GM18502 (cell line): Measurements from ENCODE around the gene ST6GALNAC1.
"Not testable (repeated sequence)": the region's sequence is repeated elsewhere in the genome, so short reads cannot be mapped to it uniquely, and the experiment has no call there.

Experiments
- ATAC-seq: cut with Tn5 transposase; IDR thresholded peaks from one replicate; pipeline ENCODE4 v1.9.1; 2021; ENCODE audit warnings: mild to moderate bottlenecking; ENCODE audit not compliant: unreplicated experiment, poor library complexity

Gene ST6GALNAC1

DNA sequence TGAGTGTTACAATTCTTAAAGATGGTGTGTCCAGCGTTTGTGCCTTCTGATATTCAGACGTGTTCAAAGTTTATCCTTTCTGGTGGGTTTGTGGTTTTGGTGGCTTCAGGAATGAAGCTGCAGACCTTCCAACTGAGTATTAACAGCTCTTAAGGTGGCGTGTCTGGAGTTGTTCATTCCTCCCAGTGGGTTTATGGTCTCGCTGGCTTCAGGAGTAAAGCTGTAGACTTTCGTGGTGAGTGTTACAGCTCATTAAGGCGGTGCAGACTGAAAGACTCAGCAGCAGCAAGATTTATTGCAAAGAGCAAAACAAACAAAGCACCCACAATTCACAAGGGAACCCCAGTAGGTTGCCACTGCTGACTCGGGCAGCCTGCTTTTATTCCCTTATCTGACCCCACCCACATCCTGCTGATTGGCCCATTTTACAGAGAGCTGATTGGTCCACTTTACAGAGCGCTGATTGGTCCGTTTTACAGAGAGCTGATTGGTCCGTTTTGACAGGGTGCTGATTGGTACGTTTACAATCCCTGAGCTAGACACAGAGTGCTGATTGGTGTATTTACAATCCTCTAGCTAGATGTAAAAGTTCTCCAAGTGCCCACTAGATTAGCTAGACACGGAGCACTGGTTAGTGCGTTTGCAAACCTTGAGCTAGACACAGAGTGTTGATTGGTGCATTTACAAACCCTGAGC lies 29.3 kb downstream of the ST6GALNAC1 start:
- not testable (repeated sequence) for ATAC-seq

DNA sequence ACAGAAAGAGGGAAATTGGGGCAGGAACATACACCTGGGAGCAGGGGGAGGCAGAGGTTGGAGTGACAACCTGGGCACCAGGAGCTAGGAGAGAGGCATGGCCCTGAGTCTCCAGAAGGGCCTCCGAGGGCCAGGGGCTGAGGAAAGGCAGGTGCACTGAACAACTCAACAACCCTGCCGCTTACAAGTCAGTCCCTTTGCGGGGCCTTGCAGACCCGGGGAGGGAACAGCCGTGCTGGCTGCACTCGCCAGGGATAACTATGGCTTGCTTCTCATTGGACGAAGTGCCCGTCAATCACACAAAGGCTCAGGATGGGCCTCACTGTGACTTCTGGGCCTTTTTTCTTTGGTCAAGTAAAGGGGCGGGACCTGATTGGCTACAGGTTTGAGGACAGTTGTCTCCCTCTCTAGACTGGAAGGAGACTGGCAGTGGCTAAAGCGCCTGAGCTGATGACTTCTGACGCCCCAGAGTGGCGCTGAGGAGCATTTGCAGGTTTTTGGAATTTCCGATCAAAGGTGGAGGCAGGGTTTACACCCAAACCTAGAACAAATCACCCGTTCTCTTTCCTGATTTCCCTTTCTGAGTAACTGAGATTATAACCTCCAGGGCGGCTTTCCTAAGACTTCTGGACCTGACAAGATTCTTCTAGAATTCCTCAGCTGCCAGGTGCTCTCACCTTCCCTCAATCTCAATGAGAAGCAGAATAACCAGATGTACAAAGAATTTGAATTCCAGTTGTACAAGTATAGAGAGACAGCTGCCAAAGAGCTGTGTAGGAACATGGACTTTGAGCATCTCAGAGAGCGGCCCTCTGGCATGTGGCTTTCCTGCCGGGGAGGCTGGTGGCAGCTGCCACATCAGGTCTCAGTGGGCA lies 30.3 kb downstream of the ST6GALNAC1 start:
- ATAC-seq, result no peak

DNA sequence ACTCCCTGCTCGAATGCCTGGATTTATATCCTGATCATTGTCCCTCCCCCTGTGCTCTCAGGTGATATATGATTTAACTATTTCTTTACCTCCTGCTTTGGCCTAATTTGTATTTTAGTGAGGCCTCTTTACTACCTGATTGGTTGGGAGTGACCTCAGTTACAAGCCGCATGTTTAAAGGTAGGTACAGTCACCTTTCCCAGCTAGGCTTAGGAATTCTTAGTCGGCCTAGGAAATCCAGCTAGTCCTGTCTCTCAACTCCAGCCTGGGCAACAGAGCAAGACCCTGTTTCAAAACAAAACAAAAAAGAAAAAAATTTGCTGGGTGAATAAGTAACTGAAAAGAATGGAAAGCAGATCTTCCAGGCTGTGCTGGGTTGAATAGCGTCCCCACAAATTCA lies 31.1 kb downstream of the ST6GALNAC1 start:
- no peak for ATAC-seq

DNA sequence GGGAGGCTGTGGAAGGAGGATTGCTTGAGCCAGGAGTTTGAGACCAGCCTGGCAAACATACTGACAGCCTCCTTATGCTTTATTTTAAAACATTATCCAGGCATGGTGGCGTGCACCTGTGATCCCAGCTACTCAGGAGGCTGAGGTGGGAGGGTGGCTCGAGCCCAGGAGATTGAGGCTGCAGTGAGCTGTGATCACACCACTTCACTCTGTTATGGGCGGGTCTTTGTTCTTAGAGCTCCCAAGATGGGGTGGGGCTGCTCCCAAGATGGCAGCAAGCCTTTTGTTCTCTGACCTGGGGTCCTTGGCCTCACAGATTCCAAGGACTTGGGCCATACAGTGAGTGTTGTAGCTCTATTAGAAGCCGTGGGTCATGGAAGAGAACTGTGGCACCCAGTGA lies 31.8 kb downstream of the ST6GALNAC1 start:
- no peak for ATAC-seq

DNA sequence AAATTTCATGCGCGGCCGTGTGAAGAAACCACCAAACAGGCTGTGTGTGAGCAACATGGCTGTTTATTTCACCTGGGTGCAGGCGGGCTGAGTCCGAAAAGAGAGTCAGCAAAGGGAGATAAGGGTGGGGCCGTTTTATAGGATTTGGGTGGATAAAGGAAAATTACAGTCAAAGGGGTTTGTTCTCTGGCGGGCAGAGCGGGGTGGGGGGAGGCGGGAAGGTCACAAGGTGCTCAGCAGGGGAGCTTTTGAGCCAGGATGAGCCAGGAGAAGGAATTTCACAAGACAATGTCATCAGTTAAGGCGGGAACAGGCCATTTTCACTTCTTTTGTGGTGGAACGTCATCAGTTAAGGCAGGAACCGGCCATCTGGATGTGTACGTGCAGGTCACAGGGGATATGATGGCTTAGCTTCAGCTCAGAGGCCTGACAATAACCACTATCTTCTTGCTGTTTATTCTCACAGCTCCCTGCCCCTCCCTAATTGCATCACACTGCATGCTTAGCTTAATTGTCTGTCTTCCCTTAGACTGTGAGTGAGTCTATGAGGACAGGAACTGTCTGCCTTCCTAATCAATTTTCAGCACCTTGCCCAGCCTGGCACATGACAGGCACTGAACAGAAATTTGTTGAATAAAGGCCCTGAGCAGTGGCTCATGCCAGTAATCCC lies 32.3 kb downstream of the ST6GALNAC1 start:
- not testable (repeated sequence) for ATAC-seq

DNA sequence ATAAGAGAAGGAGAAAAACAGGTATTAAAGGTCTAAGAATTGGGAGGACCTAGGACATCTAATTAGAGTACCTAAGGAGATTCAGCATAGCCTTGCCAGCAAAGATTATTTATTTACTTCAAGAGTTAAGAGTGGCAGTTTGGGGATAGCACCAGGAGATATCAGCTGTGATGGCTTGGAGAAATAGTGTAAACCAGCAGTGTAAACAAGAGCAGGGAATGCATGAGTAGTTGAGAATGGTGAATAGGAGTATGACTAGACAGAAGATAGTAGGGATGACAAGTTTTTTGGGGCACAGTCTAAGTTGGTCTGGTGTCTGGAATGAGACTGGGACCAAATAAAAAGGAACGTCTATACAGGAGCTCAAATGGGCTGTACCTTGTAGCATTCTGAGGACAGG lies 36.9 kb downstream of the ST6GALNAC1 start:
- ATAC-seq, result not testable (repeated sequence)

DNA sequence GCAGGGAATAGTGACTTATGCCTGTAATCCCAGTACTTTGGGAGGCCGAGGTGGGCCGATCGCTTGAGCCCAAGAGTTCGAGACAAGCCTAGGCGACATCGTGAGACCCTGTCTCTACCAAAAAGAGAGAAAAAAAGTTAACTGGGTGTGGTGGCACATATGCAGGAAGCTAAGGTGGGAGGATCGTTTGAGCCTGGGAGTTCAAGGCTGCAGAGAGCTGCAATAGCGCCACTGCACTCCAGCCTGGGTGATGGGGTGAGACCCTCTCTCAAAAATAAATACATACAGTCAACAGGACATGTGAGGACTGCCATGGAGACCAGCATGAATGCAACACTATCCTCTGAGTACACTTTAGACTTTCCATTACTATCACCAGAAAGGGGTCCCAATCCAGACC lies 42.5 kb downstream of the ST6GALNAC1 start:
- no peak for ATAC-seq

DNA sequence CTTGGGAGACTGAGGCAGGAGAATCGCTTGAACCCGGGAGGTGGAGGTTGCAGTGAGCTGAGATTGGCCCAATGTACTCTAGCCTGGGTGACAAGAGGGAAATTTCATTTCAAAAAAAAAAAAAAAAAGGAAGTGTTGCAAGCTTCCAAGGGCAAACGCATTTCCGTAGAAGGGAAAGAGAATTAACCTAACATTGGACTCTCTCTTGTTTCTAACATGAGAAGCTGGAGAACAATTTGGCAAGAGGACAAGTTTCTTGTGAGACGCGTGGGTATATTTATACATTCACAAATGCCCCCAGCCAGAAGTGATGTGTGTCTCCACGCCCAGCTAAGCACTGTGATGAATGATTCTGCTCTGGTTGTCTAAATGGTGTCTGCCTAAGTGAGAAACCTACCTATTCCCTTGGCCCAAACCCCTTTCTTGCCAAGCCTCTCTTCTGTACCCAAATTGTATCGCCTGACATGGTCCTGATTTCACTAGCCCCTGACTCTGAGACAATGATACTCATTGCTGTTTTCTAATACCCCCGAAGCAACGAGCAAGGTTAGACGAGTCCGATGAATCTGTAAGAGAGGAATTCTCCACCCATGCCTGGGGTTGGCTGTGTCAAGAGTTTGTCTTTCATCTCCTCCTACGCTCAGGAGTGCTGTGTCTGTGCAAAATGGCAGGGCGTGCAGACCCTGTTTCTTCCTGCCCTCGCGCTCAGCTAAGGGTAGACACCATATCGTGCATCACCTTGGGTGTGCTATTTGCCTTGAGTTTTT lies 43.7 kb downstream of the ST6GALNAC1 start:
- ATAC-seq, result no peak

DNA sequence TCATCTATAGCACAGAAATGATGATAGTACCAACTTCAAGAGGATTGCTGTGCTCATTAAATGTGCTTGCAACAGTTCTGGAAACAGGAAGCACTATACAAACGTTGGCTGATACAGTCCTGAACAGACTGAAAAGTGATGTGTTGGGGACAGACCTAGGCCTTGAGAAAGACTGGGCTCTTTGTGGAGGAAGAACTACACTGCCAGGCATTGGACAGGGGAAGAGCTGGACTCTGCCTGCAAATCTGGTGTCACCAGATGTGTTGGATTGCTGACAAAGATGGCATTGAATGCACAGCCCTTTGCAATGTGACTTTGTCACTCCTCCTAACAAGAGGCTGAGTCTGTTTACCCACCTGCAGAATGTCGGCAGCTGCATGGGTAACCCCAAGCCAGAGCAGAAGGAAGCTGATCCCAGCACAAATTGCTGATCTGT lies 45.5 kb downstream of the ST6GALNAC1 start:
- ATAC-seq, result no peak

DNA sequence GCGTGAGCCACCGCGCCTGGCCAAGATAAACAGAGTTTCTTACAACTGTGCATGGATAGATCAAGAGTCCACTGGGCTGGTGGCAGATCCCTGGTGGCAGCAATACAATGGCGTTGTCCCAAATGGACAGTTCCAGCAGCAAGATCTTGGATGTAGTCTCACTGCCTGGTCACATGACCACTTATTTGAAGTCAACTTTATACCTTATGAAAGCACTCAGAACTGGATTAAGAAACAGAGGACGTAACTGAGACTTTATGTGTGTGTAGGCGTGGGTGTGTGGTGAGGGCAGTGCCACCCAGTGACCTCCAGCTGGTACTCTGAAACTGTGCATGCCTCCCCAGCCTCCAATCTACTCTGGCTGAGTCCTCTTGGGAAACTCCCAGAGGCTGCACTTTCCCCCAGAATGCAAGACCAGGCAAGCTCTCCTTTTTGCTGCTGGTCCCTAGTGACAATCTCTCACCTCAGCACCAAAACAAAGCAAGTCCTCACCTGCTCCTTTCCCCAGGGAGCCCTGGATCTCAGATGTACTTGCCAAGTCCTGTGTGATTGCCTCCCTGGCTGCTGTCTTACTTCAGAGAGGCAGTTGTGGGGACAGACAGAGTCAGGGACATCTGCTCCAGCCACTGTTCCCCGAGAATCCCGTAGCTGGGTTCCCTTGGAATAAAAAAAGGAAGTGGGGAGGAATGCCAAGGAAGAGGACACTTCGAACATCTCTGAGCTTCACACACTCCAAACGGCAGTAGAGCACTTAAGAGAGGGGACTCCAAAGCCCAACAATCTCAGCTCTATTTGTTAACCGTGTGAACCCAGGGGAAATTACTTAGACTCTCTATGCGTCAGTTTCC lies 46.2 kb downstream of the ST6GALNAC1 start:
- no peak for ATAC-seq

DNA sequence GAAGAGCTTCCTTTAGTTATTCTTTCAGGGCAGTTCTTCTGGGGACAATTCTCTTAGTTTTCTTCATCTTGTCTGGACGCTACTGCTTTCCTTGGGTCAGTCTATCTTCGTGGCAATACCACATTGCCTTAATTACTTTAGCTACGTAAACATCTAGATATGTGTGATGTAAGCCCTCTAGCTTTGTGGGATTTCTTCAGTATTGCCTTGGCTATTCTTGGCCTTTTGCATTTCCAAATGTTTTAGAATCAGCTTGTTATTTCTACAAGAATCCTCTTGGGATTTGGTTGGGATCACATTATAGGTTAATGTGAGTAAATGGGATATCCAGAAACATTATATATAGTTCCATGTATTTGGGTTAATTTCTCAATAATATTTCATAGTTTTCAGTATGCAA lies 48.9 kb downstream of the ST6GALNAC1 start:
- no peak for ATAC-seq

DNA sequence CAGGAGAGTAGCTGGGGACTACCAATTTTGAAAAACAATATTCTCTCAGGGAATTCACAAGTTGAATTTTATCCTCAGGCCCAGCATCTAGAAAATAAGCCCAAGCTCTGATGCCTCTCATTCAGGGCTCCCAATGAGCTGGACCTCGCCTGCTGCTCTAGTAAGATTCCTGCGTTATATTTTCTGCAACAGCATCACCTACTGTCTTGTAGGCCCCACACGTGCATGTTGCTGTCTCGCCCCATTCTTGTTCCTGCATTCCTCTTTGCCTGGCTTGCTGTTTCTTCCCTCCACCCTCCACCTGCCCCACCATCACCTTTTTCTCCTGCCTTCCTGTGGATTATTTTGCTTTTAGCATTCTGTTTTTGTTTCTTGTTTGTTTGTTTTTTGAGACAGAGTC lies 49.6 kb downstream of the ST6GALNAC1 start:
- no peak for ATAC-seq

DNA sequence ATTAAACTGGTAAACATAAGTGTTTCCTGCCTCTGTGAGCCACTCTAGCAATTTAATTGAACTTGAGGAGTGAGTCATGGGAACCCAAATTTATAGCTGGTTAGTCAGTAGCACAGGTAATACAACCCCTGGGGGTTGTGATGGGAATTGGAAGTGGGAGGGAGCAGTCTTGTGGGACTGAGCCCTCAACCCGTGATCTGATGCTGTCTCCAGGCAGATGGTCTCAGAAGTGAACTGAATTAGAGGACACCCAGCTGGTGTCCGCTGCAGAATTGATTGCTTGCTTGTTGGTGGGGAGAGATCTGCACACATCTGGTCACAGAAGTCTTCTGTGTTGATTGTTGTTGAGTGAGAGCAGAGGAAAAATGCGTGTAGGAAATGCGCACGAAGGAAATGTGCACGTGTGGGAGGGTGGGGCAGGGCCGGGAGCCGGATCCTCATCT lies 50.2 kb downstream of the ST6GALNAC1 start:
- no peak for ATAC-seq

DNA sequence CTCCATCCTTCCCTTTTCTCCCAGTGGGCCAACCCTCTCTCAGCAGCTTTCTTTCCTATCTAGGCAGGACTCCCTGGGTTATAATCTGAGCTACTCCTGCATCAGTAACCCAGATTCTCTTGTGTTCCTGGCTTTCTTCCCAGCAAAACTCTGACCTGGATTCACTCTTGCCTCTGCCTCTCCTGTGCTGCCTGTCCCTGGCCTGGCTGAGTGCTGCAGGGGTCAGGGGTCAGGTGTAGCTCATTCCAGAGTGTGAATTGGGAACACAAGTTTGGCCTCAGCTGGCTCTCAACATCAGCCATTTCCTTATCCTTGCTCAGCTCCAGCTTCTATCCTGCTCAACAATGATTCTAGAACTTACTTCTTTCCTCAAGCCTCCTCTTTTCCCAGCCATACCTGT lies 55.4 kb downstream of the ST6GALNAC1 start:
- ATAC-seq, result no peak

DNA sequence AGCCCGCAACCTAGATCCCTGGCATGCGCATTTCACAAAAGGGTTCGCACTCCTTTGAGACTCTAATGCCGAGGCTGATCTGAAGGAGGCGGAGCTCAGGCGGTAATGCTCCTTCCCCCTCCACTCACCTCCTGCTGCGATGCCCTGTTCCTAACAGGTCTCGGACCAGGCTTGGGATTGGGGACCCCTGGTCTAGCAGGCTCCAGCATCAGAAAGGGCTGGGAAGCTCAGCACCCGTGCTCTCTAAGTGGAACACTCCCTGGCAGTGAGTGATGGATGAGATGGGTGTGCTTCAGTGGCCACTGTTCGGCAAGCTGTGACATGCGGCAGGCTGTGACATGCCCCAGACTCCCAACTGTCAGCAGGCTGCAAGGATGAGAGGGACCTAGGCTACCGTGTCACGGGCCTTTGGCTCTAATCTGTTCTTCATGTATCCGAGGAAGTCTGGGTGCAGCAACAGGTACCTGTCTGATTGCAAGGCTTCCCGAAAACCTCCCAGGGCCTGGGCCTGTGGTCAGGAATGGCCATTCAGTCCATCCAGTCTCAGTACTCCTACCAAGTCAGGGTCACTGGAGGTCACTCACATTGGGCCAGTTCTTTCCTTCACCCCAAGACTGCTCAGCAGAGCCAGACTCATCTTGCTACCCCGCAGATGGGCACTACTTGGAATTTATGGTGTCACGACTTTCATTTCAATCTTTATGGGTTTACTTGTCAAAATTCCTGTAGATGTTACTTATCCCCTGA lies 56.6 kb downstream of the ST6GALNAC1 start:
- no peak for ATAC-seq

DNA sequence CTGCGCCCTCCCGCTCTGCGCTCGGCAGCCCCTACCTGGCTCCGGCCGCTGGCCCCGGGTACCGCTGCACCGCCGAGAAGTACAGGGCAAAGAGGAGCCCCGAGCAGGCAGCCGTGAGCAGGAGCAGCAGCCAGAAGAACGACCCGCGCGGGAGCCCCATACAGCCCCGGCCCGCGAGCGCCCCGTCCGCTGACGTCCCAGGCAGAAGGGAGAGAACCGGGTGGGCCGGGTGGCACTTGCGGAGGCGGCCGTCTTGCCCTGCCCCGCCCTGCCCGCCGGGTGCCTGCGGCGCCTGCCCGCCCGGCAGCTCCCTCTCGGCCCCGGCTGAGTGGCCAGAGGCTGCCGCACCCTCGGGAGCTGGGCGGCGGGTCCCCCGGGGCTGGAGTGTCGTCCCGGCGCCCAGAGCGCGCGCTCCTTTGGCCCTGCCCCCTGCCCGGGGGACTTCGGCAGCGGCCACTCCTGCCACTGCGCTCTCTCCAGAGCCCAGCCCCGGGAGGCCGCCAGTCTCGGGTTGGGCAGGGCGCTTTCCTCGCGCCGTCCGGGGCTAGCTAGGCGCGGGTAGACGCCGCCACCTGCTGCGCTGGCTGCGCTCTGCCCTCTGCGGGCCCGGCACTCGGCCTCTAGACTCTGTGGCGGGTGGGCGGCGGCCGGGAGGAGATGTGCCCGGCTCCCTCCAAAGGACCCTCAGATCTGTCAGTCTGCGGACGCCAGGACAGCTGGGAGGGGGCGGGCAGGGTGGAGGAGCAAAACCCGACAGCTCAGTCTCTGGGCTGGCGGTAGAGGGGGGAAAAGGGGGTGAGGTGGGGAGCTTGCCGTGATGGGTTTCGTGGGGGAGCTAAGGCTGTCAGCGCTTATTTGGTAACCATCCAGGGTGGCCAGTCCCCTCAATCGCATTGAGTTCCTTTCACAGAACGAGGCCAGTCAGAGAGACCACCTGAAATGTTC lies 57.6 kb downstream of the ST6GALNAC1 start, which contains the start of gene ST6GALNAC2:
TSS of gene ST6GALNAC2 (minus strand) at position 212 of the 945 bp plus-strand sequence. CDS start at position 160, 52 bp downstream.
- no peak for ATAC-seq

DNA sequence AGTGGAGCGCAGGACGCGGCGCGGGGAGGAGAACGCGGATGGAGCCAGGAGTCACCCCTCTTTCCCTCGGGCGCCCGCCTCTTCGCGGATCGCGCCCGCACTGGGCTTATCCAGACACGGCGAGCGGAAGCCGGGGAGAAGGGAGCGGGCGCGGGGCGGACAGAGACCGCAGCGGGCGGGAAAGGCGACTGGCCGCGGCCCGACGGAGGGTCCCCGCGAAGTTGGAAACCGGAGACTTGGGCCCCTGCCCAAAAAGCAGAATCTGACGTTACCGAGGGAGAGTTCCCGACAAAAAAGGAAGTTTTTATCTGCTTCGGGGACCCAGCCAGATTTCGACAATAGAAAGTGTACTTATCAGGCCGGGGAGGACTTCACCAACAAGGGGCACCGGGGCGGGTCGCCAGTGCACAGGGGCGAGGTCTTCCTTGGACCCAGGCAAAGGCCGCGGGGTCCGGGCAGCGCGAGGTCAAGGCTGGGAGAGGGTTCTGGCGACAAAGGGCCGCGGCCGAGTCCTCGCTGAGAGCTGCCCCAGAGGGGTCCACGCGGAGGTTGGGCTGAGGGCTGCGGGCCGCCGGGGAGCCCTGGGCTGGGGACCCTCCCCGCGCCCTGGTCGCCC lies 58.4 kb downstream of the ST6GALNAC1 start:
- ATAC-seq, result no peak
